HFF-Myc (cell line): ENCODE data around the gene EXOSC5.

ENCODE experiments used
- DNase-seq: peaks from one replicate; pipeline ENCODE4 v3.0.0-alpha.2; 2011; ENCODE audit warnings: low read depth; ENCODE audit errors: extremely low read depth
- H3K4me3 ChIP-seq: replicated peaks from 2 replicates; pipeline ENCODE4 v1.5.1; 2011; ENCODE audit warnings: low read depth, mild to moderate bottlenecking, control low read depth, low read length
- TF ChIP-seq, protein P1 (sequence below): IDR thresholded peaks from 2 replicates; pipeline ENCODE4 v1.5.1; 2012; ENCODE audit warnings: mild to moderate bottlenecking, low read depth, low read length, control low read depth; ENCODE audit errors: missing control alignments

Gene EXOSC5

DNA sequence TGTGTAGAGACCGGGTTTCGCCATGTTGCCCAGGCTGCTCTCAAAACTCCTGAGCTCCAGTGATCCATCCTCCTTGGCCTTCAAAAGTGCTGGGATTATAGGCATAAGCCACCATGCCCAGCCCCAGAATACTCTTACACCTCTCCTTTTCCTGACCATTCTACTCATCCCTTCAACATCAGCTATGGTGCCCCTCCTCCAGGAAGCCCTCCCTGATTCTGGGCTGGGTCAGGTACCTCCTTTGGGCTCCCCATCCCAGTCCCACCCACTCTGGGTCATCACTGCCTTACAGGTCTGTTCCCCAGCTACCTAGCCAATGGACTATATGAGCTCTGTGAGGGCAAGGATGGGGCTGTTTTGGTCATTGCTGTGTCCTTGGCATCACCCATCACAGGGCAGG is 53.0 kb downstream of the EXOSC5 start:
- H3K4me3 ChIP-seq, result no peak overlapping the region
- TF ChIP-seq, protein P1, sequence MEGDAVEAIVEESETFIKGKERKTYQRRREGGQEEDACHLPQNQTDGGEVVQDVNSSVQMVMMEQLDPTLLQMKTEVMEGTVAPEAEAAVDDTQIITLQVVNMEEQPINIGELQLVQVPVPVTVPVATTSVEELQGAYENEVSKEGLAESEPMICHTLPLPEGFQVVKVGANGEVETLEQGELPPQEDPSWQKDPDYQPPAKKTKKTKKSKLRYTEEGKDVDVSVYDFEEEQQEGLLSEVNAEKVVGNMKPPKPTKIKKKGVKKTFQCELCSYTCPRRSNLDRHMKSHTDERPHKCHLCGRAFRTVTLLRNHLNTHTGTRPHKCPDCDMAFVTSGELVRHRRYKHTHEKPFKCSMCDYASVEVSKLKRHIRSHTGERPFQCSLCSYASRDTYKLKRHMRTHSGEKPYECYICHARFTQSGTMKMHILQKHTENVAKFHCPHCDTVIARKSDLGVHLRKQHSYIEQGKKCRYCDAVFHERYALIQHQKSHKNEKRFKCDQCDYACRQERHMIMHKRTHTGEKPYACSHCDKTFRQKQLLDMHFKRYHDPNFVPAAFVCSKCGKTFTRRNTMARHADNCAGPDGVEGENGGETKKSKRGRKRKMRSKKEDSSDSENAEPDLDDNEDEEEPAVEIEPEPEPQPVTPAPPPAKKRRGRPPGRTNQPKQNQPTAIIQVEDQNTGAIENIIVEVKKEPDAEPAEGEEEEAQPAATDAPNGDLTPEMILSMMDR, result no peak
- no peak for DNase-seq

GRCh38 chr19:41341669-41342490 is 55.3 kb downstream of the EXOSC5 start:
- no peak for DNase-seq
- TF ChIP-seq, protein P1, result no peak
- H3K4me3 ChIP-seq, result no peak overlapping the region

- no peak for DNase-seq
- TF ChIP-seq, protein P1, result no peak
- H3K4me3 ChIP-seq, result no peak overlapping the region
Measured at GRCh38 chr19:41339936-41340335, 57.2 kb downstream of the EXOSC5 start.
